ENCODE data around the gene COLEC11.
"Not testable (repeated sequence)": the region's sequence is repeated elsewhere in the genome, so short reads cannot be mapped to it uniquely, and the experiment has no call there.

Gene COLEC11

DNA sequence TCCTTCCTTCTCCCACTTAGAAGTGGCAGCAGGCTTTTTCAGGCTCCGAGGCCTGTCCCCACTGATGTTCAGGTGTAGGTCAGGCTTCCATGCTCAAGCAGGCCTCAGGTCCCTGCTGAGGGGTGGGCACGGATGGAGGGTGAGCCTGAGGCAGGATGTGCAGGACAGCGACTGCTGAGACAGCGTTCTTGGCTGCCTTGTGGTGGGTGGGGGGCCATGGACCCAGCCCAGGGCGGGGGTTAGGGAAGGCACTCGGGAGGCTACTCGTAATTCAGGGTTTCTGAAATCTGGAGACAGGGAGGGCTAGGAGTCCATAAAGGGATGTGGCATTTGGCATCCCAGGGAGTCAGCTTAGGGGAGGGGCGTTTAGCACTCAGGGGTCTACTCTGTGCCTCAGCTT, 30.3 kb downstream of the COLEC11 start:
- no peak for DNase-seq (ENCODE audit: low read depth)

DNA sequence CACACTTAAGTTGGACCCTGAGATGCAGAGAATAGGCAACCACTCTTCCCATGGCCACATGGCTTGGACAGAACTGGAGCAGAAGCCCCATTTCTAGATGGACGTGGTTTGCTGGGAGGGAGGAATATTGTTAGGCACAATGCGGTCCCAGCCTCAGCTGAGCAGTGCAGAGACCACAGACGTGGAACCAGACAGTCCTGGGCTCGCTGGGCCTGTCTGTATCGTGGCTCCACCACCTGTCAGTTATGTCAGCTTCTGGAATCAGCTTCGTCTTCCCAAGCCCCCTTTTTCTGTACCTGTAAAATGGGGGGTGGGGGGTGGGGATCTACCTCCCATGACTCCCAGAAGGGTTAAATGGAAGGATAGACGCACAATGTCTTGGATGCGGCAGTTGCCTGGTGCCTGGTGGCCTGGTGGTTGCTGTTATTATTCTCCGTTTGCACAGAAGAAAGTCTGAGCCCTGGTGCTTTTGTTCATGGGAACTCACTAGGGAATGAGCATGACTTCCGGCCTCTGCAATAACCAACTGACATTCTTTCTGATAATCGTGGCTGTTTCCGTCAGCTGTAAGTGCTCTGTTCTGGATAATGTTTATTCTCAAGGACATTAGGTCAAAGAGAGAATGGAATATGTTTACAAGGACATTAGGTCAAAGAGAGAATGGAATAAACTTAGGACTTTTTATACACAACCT, 31.4 kb downstream of the COLEC11 start:
- no peak for DNase-seq (ENCODE audit: low read depth)

DNA sequence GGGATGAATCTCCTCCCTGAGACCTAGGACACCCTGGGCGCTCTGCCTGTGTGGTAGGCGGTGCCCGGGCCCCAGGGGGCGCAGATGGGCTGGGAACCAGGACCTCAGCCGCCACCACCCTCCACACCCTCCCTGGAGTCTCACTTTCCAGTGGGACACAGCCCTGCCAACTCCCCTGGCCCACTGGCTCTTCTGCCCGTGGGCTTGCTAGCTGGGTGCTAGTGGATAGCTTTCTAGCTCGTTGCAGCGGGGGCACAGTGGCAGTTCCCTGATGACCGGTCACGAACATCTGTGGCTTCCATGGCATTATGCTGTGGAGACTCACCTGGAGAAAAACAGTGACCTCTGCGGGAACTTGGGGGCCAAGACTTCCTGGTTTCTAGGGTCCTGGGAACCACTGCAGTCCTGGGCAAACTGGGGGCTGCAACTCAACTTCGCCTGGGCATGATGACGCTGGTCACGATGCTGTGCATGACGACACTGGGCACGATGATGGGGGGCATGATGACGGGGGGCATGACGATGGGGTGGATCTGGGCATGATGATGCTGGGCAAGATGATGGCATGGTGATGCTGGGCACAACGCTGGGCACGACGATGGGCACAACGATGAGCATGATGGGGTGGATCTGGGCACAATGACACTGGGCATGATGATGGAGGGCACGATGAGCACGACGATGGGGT, 32.0 kb downstream of the COLEC11 start:
- DNase-seq (ENCODE audit: low read depth) = no peak

DNA sequence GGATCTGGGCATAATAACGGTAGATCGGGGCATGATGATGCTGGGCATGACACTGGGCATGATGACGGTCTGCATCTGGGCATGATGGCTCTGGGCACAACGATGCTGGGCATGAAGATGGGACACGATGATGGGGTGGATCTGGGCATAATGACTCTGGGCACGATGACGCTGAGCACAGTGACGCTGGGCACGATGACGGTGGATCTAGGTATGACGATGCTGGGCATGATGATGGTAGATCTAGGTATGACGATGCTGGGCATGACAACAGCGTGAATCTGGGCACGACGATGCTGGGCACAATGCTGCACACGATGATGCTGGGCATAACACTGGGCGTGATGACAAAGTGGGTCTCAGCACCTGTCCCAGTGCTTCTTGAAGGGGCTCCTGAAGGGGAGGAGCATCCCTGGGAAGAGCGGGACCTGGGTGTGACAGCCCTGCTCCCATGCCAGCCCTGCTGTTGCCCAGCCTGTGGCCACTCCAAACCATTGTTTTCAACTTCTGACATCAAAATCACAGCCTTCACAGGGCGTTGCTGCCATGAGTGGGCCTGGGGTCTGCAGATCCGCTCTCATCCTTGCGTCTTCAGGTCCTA, 32.7 kb downstream of the COLEC11 start:
- DNase-seq (ENCODE audit: low read depth) = no peak

DNA sequence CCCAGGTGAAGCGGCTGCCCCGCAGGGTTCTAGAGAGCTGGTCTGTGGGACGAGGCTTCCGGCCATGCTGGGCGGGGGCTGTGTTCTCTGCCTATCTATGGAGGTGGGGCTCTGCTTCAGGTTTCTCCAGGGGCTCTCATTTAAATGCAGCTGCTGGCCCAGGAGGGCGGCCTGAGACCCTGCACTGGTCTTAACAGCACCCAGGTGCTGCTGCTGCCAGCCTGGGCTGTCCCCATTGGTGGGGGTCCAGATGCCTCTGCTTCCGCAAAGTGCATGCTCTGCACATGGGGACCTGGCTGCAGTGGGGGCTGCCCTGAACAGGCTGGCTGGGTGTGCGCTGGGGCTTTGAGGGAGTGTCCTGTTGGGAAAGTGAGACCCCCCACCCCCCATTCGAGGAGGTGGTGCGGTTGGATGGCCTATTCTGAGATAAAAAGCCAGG, 33.3 kb downstream of the COLEC11 start:
- no peak for DNase-seq (ENCODE audit: low read depth)

DNA sequence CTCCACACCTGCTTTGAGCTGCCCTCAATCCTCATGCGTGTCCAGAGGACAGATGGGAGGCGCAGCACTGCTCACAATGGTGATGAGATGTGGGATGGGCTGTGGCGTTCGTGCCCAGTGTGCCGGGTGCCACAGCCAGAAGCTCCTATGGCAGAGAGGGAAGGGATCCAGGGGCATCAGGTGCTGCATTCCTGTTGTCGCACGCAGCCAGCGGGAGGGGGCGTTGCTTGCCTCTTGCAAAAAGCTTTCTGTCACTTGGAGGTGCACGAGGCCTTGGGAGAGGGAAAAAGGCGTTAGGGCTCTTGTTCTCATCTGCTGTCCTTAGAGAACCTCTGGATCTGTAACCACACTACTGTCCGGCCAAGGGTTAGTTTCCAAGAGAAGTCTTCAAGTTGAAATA, 33.9 kb downstream of the COLEC11 start:
- no peak for DNase-seq (ENCODE audit: low read depth)

DNA sequence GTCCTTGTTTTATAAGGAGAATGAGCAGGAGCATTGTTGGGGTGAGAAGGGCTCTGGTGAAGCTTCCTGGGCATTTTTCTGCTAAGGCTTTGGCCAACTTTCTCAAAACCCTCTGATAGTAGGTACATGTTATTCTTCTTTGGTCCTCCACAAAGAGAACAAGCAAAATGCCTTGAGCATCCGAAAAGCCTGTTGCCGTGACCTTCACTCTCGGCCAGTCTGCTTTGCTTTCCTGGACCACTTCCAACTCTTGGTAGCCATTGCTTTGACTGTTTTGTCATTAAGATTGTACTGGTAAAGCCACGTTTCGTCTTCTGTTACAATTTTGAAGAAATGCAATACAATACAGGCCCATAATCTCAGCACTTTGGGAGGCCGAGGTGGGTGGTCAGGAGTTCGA, 35.7 kb downstream of the COLEC11 start:
- DNase-seq (ENCODE audit: low read depth) = no peak

DNA sequence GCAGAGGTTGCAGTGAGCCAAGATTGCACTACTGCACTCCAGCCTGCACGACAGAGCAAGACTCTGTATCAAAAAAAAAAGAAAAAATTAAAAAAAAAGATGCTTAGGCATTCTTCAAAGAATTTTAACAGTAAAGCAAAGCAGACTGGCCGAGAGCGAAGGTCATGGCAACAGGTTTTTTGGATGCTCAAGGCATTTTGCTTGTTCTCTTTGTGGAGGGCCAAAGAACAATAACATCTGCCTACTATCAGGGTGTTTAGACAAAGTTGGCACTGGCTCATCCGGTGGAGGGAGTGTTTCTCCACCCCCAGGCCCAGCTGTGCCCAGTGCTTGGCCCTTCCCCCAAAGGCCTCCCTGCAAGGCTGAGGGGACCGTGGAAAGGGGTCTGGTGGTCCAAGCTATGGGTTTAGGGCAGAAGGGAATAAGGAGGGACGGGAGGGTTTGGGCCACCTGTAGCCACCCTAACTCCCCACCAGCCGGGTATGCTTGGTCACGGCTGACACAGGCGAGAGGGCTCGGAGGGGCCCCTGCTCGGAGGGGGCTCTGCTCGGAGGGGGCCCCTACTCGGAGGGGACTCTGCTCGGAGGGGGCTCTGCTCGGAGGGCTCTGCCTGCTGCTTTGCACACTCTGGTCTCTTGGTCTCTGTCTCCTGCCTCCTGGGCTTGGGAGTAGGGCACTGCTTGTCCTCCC, 36.4 kb downstream of the COLEC11 start:
- DNase-seq (ENCODE audit: low read depth) = no peak

DNA sequence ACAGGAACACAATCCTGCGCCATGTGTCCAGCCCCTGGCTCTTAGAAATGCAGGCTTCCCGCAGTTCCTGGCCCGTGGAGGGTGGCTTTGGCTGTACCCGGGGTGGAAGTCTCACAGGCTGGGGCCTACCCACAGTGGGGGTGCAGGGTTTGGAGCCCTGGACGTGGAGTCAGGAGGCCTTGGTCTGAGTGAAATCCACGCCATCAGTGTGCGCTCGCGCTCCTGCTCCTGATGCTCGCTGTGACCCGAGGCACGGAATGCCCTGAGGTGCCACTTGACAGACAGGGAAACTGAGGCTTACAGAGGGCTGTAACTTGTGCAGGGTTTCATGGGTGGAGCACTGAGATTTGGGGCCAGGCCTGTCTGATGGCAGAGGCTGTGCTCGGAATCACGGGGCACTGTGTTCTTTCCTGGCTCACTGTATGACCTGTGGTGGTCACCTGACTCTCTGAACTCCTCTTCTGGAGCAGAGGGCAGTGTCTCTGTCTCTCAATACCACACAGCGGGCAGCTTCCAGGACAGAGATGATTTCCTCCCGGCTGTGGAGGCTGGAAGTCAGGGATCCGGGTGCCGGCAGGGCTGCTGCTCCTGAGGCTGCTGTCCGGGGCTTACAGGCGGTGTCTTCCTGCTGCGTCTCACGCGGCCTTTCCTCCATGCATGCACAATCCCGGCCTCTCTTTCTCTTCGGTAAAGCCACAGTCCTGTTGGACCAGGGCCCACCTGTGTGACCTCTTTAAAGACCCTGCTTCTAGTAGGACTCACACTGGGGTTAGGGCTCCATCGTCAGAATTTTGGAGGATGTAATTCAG, 37.1 kb downstream of the COLEC11 start:
- no peak for DNase-seq (ENCODE audit: low read depth)

DNA sequence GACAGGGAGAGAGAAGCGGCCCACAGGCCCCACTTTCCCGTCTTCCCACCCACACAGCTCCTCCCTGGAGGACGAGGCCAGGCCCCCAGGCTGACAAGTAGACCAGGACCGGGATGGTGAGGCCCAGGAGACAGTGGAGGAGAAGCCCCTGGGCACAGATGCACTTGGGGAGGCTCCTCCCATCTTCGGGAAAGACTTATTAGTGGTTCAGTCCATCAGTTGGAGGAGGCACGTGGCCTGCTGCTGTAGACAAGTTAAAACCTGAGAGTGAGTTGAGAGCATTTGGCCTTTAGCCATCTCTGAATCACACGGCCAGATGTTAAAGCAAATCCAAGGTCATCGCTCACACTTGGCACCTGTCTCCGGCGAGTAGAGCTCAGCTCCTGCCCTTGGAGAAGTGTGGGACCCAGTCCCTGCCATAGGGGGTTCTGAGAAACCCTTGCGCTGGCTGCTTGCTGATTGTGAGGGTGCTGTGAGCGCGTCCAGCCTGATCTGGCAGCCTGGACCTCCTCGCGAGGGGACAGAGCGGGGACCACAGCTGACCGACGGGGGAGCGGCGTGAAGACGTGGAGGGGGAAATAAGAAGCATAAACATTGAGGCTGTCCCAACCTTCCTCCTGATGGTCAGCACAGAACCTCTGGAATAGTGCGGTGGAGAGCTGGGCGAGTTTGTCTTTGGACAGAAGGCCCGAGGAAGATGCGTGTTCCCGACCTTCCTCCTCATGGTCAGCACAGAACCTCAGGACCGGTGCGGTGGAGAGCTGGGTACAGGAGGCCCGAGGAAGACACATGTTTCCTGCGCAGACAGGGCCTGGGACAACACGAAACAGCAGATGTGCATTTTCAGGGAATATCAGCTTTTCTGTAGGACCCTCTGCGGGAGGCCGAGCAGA, 38.4 kb downstream of the COLEC11 start:
- no peak for DNase-seq (ENCODE audit: low read depth)

DNA sequence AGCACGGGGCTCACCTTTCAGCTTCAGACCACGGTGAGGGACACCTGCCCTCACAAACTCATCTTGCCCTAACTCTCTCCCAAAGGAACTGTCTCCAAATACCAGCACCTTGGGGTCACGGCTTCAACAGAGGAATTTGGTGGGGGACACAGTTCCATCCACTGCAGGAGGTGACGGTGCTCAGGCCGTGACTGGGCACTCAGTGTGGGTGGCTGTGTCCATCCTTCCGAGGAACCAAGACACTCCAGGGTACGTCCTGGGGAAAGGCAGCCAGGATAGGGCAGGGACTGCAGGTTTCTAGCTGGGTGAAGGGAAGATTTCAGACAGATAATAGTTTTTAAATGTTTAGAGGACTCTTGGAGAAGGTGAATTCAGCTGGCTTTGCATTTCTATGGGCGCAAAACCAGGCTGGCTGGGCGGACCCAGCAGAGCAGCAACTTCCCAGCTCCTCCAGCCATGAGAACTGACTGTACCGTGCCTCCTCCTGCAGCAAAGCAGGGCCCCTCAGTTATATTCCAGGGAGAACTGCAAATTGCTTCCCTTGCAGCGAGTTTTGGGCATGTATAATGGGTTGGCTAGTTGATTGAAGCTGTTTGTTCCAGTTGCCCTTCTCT, 39.2 kb downstream of the COLEC11 start:
- DNase-seq (ENCODE audit: low read depth) = no peak

DNA sequence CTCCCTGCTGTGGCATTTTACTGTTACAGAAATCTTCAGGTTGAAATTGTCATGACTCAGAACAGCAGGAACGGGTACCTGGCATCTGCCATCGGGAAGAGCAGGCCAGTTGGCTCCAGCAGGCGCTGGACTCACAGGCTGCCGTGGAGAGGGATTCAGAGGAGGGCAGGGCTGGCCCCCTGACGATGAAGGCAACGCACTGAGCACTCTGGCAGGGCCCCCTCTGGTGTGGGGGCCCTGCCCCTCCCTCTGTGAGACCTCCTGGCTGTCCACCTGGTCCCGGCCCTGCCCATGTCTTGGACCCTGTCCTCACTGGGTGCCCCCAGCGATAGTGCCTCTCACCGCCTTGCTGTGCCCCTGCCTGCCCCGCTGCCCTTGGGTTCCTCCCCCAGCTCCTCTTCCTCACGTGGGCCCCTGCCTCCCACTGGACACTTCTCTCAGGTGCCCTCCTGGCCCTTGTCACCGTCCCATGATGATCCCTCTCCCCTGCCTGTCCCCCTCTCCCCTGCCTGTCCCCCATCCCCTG, 39.7 kb downstream of the COLEC11 start:
- no peak for DNase-seq (ENCODE audit: low read depth)

DNA sequence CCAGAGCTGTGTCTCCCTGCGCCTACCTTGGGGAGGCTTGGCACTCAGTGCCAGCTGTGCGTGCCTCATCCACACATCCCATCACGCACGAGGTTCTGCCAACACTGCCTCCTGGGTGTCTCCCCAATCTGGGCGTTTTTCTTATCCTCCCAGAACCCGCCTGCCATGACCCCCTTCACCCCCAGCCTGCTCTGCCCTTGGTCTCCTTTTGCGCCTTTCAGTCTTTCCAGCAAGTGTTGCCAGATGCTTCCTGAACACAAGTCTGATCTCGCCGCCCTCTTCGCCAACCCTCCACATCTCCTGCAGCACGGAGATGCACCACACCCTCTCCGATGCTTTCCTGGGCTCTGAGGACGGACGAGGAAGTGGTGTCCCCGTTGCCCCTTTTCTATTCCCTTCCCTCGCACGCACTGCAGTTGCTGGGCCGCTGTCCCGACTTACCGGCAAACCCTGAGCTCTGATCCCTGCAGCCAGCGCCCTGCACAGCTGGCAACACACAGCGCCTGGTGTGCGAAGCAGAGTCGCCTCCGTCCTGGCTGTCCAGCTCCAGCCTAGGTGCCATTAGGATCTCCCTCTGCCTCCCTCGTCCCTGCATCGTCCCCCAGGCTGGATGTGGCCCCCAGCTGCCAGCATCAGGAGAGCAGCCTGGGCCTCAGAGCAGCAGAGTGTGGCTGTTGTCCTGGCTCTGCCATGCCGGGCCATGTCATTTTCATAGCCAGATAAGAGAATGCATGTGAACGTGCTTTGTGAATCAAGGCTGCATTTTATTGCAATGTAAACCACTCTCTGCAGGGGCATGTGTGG, 40.5 kb downstream of the COLEC11 start:
- no peak for DNase-seq (ENCODE audit: low read depth)

DNA sequence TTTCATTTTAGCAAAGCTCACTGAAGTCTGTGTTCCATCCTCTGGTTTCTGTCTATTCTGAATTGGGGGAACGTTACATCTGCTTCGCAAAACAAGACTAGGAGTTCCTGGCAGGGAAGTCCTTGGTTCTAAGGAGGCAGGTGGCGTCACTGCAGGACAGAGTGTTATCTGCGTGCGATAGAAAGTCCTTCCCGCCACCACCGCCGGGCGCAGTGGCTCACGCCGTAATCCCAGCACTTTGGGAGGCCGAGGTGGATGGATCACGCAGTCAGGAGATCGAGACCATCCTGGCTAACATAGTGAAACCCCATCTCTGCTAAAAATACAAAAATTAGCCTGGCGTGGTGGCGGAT, 41.0 kb downstream of the COLEC11 start:
- DNase-seq (ENCODE audit: low read depth) = not testable (repeated sequence)

DNA sequence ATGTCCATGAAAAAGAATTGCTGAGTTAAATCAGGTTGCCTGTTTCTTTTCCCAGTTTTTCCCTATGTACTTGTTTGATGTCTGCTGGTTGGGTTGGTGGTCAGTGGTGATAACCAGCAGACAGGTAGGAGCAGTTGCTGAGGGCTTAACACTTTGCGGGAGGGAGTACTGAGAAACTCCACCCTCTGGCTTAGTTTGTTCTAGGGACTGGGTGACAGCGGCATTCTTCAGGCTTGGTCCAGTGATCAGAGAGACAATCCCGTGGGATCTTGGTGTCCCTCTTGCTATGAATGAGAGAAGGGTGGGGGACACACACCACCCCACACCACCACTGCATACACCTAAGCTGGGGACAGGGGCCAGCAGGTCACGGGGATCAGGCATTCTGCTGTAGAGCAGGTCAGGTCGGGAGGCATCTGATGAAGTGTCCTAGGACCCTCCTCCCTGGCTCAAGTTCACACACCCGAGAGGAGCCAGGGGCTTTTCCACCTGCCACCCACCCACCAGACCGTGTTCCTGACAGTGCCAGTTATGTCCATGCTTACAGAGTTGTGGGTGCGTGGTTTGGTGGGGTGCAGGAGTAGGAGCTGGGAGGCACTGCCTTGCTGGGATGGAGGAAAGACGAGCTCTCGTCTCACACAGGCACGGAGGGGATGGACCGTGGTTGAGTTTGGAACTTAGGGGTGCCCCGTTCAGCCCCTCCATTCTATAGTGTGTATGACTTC, 41.8 kb downstream of the COLEC11 start:
- no peak for DNase-seq (ENCODE audit: low read depth)

DNA sequence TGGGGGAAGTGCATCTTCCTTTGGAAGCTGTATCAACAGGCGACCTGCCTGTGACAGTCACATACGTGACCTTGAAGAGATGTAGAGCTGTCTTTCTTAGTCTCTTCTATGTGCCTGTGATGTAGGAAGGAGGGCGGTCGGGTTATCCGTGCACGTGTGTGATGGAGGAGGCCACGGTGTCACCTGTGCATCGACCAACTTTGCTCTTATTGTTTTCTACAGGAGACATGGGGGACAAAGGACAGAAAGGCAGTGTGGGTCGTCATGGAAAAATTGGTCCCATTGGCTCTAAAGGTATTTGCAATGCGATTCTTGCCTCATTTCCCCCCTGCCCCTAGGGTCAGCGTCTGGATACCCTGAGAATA, 42.4 kb downstream of the COLEC11 start:
- no peak for DNase-seq (ENCODE audit: low read depth)

DNA sequence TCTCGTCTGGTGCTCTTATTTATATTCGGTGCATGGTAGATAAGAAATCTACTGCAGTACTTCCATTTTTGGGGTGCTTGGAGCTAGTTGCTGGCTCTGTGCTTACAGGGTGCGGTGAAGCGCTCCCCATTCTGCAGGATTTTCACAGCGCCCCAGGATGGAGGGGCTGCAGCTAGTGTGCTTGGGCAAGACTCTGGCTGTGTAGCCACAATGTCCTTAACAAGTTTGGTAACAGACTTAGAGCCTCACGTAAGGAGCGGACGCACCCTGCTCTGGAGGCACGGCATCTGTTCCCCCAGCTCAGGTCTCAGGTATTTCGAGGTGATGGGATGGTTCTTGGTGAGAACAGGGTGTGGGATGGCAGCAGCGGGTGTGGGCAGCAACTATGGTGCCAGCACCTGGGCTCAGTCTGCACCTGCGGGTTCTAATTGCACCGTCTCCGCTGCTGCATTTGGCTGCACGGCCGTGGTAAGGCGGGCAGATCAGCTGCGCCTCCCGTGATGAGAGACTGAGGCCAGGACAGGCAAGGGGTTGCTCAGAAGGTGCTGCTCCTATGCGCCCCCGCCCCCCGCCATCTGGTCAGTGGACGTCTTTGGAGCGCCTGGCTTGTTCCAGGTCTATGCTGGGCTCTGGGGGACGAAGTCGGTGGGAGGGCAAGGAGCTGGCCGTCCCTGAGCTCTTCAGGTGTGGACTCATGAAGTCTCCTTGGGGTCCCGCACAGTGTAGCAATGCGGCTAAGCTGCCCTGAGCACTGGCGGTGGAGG, 43.0 kb downstream of the COLEC11 start:
- no peak for DNase-seq (ENCODE audit: low read depth)

DNA sequence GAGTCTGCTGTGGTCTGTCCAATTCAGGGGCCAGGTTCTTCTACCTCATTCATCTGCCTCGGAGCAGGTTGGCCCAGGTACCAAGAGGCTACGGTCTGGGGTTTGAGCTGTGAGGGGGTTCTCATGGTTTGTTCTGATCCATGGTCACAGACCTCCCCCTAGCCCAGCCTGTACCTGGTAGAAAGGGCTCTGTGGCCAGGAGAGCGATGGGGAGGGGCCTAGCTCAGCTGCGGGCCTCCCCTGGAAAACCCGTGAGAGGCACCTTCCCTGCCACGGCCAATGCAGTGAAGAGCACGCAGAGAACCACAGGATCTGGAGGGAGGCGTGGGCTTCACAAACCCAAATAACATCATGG, 43.5 kb downstream of the COLEC11 start:
- DNase-seq (ENCODE audit: low read depth) = no peak

All from stimulated activated CD8-positive, alpha-beta memory T cell treated with anti-CD3 and anti-CD28 coated beads, Interleukin-12 subunit alpha, Interleukin-12 subunit beta, amount 100 ng/mL, for 4 hours (primary cell).